Liver (tissue), 9 donors: ENCODE data around the gene ZNF544. TPM values are rescaled to one million over a fixed set of nuclear protein-coding genes. Genes with fewer than 3 reads are reported as not detected.

Experiments
- DNase-seq: peaks from one replicate; pipeline ENCODE4 v3.0.0-alpha.2; 2017; ENCODE audit warnings: low spot score
- H3K27ac ChIP-seq, 2 donors: one replicate each; pipeline ENCODE4 v1.7.0; 2013; ENCODE audit warnings: inconsistent platforms in 2 of 2, low read length in 2 of 2, control low read depth in 1 of 2, low read depth in 1 of 2, mild to moderate bottlenecking in 1 of 2
- H3K27me3 ChIP-seq, 4 donors: one replicate each; pipeline versions ENCODE4 v1.6.1 to v1.7.0; 2013; ENCODE audit warnings: low read length in 3 of 4, inconsistent platforms in 1 of 4, mild to moderate bottlenecking in 1 of 4, moderate library complexity in 1 of 4; ENCODE audit not compliant: control insufficient read depth in 4 of 4, insufficient read depth in 4 of 4
- H3K36me3 ChIP-seq, 4 donors: one replicate each; pipeline versions ENCODE4 v1.6.1 to v1.7.0; 2013; ENCODE audit warnings: low read length in 3 of 4, mild to moderate bottlenecking in 3 of 4, low read depth in 1 of 4, moderate library complexity in 1 of 4; ENCODE audit not compliant: control insufficient read depth in 4 of 4, insufficient read depth in 3 of 4
- H3K4me1 ChIP-seq, 4 donors: one replicate each; pipeline versions ENCODE4 v1.6.1 to v1.7.0; 2013; ENCODE audit warnings: low read length in 3 of 4, mild to moderate bottlenecking in 3 of 4, moderate library complexity in 1 of 4; ENCODE audit not compliant: control insufficient read depth in 4 of 4, insufficient read depth in 4 of 4
- H3K4me3 ChIP-seq, 3 donors: one replicate each; pipeline versions ENCODE4 v1.6.1 to v1.7.0; 2013; ENCODE audit warnings: low read length in 3 of 3, control low read depth in 1 of 3, low read depth in 1 of 3, mild to moderate bottlenecking in 1 of 3
- H3K9ac ChIP-seq, 2 donors: one replicate each; pipeline ENCODE4 v1.7.0; 2013; ENCODE audit warnings: low read length in 2 of 2, mild to moderate bottlenecking in 2 of 2, moderate library complexity in 2 of 2, control low read depth in 1 of 2, low read depth in 1 of 2
- H3K9me3 ChIP-seq, 4 donors: one replicate each; pipeline versions ENCODE4 v1.6.1 to v1.7.0; 2013; ENCODE audit warnings: low read length in 3 of 4; ENCODE audit not compliant: control insufficient read depth in 4 of 4
- EGR1 ChIP-seq, 2 donors: IDR thresholded peaks; 2 replicates each; pipeline ENCODE4 v1.6.1; 2016 to 2018; ENCODE audit warnings: antibody characterized with exemption in 2 of 2, low read depth in 2 of 2
- FOXA1 ChIP-seq: IDR thresholded peaks from 2 replicates; pipeline ENCODE4 v1.6.1; 2016; ENCODE audit warnings: antibody characterized with exemption
- FOXA2 ChIP-seq: IDR thresholded peaks from 2 replicates; pipeline ENCODE4 v1.6.1; 2016; ENCODE audit warnings: antibody characterized with exemption
- GABPA ChIP-seq, 2 donors: IDR thresholded peaks in 1 of 2; conservative IDR thresholded peaks in 1 of 2; 2 replicates each; pipeline ENCODE4 v1.6.1; 2016; ENCODE audit warnings: antibody characterized with exemption in 2 of 2, mild to moderate bottlenecking in 1 of 2, moderate library complexity in 1 of 2
- HNF4A ChIP-seq, 2 donors: conservative IDR thresholded peaks; 2 replicates each; pipeline ENCODE4 v1.6.1; 2016; ENCODE audit warnings: antibody characterized with exemption in 2 of 2, mild to moderate bottlenecking in 2 of 2
- HNF4G ChIP-seq: IDR thresholded peaks from 2 replicates; pipeline ENCODE4 v1.6.1; 2016; ENCODE audit warnings: antibody characterized with exemption
- JUND ChIP-seq, 2 donors: IDR thresholded peaks; 2 replicates each; pipeline ENCODE4 v1.6.1; 2016; ENCODE audit warnings: antibody characterized with exemption in 2 of 2
- MAX ChIP-seq: IDR thresholded peaks from 2 replicates; pipeline ENCODE4 v1.6.1; 2016; ENCODE audit warnings: antibody characterized with exemption
- RAD21 ChIP-seq, 2 donors: IDR thresholded peaks; 2 replicates each; pipeline ENCODE4 v1.6.1; 2016; ENCODE audit warnings: antibody characterized with exemption in 2 of 2, mild to moderate bottlenecking in 2 of 2
- RXRA ChIP-seq, 2 donors: IDR thresholded peaks; 2 replicates each; pipeline ENCODE4 v1.6.1; 2017 to 2018; ENCODE audit warnings: antibody characterized with exemption in 2 of 2, mild to moderate bottlenecking in 1 of 2
- SP1 ChIP-seq: IDR thresholded peaks from 2 replicates; pipeline ENCODE4 v1.6.1; 2018; ENCODE audit warnings: antibody characterized with exemption, mild to moderate bottlenecking
- TAF1 ChIP-seq: conservative IDR thresholded peaks from 2 replicates; pipeline ENCODE4 v1.6.1; 2016; ENCODE audit warnings: antibody characterized with exemption, mild to moderate bottlenecking
- YY1 ChIP-seq: IDR thresholded peaks from 2 replicates; pipeline ENCODE4 v1.6.1; 2016; ENCODE audit warnings: antibody characterized with exemption, mild to moderate bottlenecking
- ZBTB33 ChIP-seq: IDR thresholded peaks from 2 replicates; pipeline ENCODE4 v1.6.1; 2016; ENCODE audit warnings: antibody characterized with exemption
- WGBS: extraction: QIAGEN DNeasy Blood & Tissue Kit; methylation state at CpG from one replicate; pipeline ENCODE4 v1.1.7; 2013; 5-methylcytosine and 5-hydroxymethylcytosine counted together
- polyA plus RNA-seq, 2 donors: library from polyadenylated mRNA; stranded (reverse) in 1 of 2; unstranded in 1 of 2; fragments of 200-250 nt in 1 of 2; fragments of >200 nt in 1 of 2; fragmentation: Nextera tagmentation in 1 of 2; extraction: Ambion mirVana in 1 of 2; gene quantifications; one replicate each; pipeline versions ENCODE4 v1.2.1 to v1.2.3, GENCODE V29; 2013 to 2015
- total RNA-seq, 2 donors: library from RNA; depleted of rRNA; stranded (reverse); fragments of >200 nt; gene quantifications; one replicate each; pipeline ENCODE4 v1.2.3, GENCODE V29; 2014
- TF ChIP-seq, protein P1 (sequence below): IDR thresholded peaks from 2 replicates; pipeline ENCODE4 v1.6.1; 2016; ENCODE audit warnings: antibody characterized with exemption
- TF ChIP-seq, protein P2 (sequence below): fragments of 150-350 bp; IDR thresholded peaks from 2 replicates; pipeline ENCODE4 v1.5.1; 2017; ENCODE audit warnings: improper control_type of control experiment, low read depth, low read length; ENCODE audit not compliant: missing input control
- donor health status: healthy.
- donor health status: healthy.
- donor health status: healthy.
- donor health status: healthy.
- donor health status: healthy.

ZNF544 gene
- total and polyA plus RNA-seq, 4 donors = 2.5 to 25.2 (median 11.3) TPM

DNA sequence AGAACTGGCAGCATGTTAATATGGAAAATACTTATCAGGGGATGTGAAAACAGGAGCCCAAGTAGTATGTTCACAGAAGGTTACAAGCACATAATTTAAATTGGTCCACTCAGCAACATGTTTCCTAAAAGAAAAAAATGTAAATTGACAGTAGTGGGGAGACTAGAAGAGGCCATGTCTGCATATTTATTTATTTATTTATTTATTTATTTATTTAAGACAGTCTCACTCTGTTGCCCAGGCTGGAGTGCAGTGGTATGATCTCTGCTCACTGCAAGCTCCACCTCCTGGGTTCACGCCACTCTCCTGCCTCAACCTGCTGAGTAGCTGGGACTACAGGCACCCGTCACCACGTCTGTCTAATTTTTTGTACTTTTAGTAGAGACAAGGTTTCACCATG, 36.4 kb downstream of the ZNF544 start:
- TF ChIP-seq, protein P1, sequence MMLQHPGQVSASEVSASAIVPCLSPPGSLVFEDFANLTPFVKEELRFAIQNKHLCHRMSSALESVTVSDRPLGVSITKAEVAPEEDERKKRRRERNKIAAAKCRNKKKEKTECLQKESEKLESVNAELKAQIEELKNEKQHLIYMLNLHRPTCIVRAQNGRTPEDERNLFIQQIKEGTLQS = no peak
- H3K9ac ChIP-seq = no peak overlapping the region
- peak overlapping the region in 2 of 3 donors; percentile 60 to 61 for H3K4me3 ChIP-seq
- H3K36me3 ChIP-seq = peaks cover 0 to 33% (median 25%) of the 10 kb centered on the region in 4 donors
- WGBS = 97% methylated on average over 3 of the region's 3 CpGs
- H3K9me3 ChIP-seq = peaks cover 69 to 75% (median 72%) of the 10 kb centered on the region in 4 donors
- no peak for DNase-seq
- H3K4me1 ChIP-seq = no peaks in the 10 kb centered on the region
- H3K27ac ChIP-seq = no peak overlapping the region
- H3K27me3 ChIP-seq = no peaks in the 10 kb centered on the region

DNA sequence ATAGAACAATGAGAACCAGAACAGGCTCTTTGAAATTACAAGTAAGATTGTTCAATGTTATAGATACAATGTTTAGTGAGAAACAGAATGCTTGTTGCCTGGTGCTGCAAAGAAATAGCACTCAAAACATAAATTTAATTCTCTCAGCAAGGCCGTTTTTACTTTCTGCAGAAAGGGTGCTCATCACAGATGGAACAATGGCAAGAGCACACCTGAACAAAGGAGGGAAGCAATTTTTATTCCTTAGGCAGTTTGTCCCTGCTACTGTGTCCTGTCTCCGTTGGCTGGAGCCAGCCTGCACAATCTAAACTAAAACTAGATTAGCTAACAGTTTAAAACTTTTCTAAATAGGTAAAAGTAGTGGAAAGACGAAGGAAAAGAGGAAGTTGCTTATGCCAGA, 39.6 kb downstream of the ZNF544 start:
- WGBS = 96% methylated on average over 3 of the region's 3 CpGs
- peaks cover 50 to 61% (median 58%) of the 10 kb centered on the region in 4 donors for H3K9me3 ChIP-seq
- H3K27ac ChIP-seq = no peak overlapping the region
- no peak overlapping the region for H3K9ac ChIP-seq
- H3K4me3 ChIP-seq = peak overlapping the region in 2 of 3 donors; percentile 39 to 63
- no peak for DNase-seq
- no peaks in the 10 kb centered on the region for H3K4me1 ChIP-seq
- TF ChIP-seq FOXA2 (no peak), JUND (IDR thresholded peaks at IDR 0.05) (no peak), HNF4A (conservative IDR thresholded peaks at IDR 0.05) (no peak)
- H3K27me3 ChIP-seq = no peaks in the 10 kb centered on the region
- H3K36me3 ChIP-seq = peaks cover 2 to 13% (median 10%) of the 10 kb centered on the region in 4 donors

DNA sequence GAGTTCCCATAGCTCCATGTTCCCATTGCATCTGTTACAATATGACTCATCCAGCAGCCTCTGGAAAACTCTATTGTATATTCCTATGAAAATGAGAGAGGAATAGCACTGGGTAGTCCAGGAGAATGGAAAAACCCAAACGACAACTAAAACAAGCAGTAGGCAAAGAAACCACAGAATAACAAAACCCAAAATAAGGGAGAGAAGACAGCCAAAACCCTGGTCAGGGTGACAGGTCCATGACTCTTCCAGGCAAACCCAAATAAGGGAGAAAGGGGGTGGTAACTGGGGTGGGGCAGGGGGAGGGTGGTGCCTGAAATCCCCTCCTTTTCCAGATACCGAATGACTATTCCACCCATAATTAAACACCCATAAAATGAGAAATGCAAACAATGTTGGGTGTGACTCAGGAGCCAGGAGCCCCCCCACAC, 46.1 kb downstream of the ZNF544 start:
- TF ChIP-seq HNF4G (no peak), HNF4A (conservative IDR thresholded peaks at IDR 0.05) (no peak), ZBTB33 (no peak), MAX (no peak), FOXA1 (no peak), TAF1 (no peak), JUND (IDR thresholded peaks at IDR 0.05) (no peak), YY1 (no peak), SP1 (no peak), FOXA2 (no peak), RXRA (IDR thresholded peaks at IDR 0.05) (no peak), GABPA (IDR thresholded peaks at IDR 0.05 in 1 of 2, conservative IDR thresholded peaks at IDR 0.05 in 1 of 2) (no peak), EGR1 (IDR thresholded peaks at IDR 0.05; ENCODE audit: low read depth in 2 of 2) (no peak), RAD21 (IDR thresholded peaks at IDR 0.05) (no peak)
- TF ChIP-seq, protein P2, sequence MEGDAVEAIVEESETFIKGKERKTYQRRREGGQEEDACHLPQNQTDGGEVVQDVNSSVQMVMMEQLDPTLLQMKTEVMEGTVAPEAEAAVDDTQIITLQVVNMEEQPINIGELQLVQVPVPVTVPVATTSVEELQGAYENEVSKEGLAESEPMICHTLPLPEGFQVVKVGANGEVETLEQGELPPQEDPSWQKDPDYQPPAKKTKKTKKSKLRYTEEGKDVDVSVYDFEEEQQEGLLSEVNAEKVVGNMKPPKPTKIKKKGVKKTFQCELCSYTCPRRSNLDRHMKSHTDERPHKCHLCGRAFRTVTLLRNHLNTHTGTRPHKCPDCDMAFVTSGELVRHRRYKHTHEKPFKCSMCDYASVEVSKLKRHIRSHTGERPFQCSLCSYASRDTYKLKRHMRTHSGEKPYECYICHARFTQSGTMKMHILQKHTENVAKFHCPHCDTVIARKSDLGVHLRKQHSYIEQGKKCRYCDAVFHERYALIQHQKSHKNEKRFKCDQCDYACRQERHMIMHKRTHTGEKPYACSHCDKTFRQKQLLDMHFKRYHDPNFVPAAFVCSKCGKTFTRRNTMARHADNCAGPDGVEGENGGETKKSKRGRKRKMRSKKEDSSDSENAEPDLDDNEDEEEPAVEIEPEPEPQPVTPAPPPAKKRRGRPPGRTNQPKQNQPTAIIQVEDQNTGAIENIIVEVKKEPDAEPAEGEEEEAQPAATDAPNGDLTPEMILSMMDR = no peak
- TF ChIP-seq, protein P1 = no peak
- Histone ChIP-seq H3K9ac (no peak overlapping the region), H3K36me3 (peaks cover 2 to 11% (median 8%) of the 10 kb centered on the region in 4 donors), H3K4me1 (peaks cover 4 to 8% (median 5%) of the 10 kb centered on the region in 4 donors), H3K27me3 (no peaks in the 10 kb centered on the region), H3K27ac (no peak overlapping the region), H3K9me3 (peaks cover 25 to 40% (median 30%) of the 10 kb centered on the region in 4 donors), H3K4me3 (peak overlapping the region in 1 of 3 donors; percentile 3)
- 93% methylated on average over 2 of the region's 2 CpGs for WGBS
- no peak for DNase-seq
